ENCODE data around the gene C17orf113.

Gene C17orf113

DNA sequence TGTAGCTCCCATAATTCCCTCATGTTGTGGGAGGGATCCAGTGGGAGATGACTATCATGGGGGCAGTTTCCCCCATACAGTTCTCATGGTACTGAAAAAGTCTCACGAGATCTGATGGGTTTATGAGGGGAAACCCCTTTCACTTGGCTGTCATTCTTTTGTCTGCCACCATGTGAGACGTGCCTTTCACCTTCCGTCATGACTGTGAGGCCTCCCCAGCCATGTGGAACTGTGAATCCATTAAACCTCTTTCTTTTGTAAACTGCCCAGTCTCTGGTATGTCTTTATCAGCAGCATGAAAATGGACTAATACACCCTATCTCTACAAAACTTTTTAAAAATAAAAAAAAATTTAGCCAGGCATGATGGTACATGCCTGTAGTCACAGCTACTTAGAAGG lies 6.2 kb upstream of the C17orf113 start:
- TF ChIP-seq, protein P1, sequence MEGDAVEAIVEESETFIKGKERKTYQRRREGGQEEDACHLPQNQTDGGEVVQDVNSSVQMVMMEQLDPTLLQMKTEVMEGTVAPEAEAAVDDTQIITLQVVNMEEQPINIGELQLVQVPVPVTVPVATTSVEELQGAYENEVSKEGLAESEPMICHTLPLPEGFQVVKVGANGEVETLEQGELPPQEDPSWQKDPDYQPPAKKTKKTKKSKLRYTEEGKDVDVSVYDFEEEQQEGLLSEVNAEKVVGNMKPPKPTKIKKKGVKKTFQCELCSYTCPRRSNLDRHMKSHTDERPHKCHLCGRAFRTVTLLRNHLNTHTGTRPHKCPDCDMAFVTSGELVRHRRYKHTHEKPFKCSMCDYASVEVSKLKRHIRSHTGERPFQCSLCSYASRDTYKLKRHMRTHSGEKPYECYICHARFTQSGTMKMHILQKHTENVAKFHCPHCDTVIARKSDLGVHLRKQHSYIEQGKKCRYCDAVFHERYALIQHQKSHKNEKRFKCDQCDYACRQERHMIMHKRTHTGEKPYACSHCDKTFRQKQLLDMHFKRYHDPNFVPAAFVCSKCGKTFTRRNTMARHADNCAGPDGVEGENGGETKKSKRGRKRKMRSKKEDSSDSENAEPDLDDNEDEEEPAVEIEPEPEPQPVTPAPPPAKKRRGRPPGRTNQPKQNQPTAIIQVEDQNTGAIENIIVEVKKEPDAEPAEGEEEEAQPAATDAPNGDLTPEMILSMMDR (IDR thresholded peaks at IDR 0.05) = no peak

DNA sequence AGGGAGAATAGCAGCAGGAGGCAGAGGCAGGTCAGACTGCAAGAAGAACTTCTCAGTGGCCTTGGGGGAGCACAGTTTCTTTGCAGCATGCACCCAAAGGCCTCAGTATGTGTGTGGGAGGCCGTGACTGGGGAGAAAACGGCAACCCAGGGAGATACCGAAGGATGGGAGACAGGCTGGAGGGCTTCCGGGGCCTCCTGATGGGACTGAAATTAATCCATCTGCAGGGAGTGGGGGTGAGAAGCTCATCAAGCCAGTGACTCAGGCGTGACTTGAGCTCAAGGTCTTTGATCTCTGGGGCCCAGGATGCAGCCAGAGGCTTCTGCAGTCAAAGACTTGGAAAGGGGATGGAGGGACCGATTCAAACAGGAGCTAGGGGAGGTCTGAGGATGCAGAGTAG lies 5.1 kb upstream of the C17orf113 start:
- TF ChIP-seq, protein P1 (IDR thresholded peaks at IDR 0.05) = no peak

DNA sequence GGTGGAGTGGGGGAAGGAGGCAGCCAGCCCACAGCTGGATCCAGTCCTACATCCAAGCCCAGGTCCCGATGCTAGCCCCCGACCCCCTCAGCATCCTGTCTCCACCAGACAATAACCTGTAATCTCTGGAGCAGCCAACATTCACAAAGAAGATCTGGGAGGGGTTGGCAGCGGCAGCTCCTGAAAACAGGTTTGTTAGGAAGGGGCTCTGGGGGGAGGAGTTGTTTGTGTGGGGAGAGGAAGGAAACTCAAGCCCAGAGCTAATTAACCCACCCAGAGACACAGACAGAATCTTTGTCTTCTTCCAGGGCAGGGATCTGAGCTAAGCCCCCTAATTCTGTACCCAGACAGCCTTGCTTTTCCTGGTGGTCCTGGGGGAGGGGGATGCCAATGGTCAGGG lies 4.6 kb upstream of the C17orf113 start:
- TF ChIP-seq, protein P1 (IDR thresholded peaks at IDR 0.05) = no peak

DNA sequence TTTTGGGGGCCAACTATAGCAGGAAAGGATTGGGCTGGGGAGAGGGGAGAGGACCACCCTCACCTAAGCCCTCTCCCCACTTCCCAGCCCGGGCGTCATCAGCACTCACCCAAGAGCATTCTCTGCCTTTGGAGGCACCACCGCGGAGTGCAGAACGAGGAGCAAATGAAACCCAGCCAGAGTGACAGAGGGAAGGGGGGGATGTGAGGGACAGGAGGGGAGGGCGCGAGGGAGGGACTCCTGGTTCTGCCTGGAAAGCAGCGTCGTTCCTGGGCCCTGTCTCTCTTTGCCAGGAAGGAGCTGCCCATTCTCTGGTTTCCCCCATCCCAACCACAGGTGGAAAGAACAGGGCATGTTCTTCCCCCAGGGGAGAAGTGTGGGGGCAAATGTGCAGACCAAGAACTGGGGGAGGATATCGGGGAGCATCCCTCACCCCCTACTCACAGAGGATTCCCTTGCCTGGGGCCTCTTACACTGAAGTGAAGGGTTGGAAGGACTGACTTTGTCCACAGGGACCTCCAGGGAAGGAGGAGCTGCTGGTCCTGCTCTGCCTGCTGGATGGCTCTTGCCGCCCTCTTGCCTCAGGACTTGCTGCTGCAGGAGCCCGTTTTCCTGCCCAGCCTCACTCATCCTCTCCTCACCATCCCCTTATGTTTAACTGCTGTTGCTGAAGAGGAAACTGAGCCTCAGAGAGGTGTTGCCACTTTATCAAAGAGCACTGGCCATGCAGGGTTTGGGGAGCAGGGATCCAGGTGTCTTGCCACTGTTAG lies 3.5 kb upstream of the C17orf113 start:
- TF ChIP-seq, protein P1 (IDR thresholded peaks at IDR 0.05) = no peak

DNA sequence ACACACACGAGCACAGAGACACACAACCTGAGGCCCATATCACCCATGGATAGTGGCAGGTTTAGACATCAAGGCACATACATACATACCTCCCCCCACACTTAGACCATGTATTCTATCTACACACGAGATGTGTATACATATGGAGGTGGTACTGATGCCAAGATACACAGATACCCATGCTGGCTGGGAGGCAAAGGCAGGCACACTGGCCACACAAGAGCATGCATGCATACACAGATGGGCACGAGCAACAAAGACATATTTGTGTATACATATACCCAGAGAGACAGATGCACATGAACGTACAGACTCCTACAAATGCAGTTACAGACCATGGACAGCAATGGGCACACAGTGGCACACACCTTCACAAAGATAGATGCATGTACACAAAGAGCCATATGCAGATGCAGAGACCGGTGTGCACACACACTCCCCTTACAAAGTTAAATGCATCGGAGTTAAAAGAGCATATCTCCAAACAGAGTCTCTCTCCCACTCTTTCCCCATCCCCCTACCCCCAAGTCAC lies 2.0 kb upstream of the C17orf113 start:
- TF ChIP-seq, protein P1 (IDR thresholded peaks at IDR 0.05) = no peak

DNA sequence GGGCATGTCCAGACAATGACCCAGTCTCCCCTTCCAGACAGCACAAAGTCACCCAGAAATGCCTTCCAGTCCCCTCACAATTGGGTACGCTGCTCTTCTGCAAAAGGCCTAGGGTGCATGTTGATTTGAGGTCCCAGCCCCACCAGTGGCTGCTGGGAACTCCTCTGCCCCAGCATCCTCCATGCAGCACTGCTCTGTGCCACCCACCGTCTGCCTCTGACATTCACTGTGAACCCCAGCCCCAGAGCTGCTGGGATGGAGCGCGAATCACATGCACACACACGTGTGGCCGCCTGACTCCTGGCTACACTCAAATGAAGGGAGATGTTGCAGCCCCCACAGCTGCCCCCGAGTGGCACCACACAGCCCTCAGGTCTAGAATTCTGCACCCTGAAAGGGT lies 1.2 kb upstream of the C17orf113 start:
- TF ChIP-seq, protein P1 (IDR thresholded peaks at IDR 0.05) = no peak

DNA sequence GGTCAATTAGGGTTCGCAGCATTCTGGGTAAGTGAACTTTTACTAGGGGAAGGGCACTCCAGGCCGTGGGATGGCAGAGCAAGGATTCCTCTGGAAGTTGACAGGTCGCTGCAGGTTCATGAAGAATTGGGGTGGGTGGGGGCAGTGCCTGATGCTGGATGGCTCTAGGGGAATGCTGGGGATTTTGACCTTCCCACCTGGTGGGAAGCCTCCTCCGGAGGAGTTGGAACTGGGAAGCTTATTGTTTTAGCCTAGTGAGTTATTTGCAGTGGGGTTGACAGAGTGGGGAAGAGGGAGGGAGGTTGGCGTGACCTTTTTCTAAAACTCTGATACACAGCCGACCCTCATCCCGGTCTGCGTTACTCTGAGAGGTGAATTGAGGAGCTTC lies 606 bp upstream of the C17orf113 start:
- TF ChIP-seq, protein P1 (IDR thresholded peaks at IDR 0.05) = no peak
